ENCODE data around the gene SIGLEC12. TPM values are rescaled to one million over a fixed set of nuclear protein-coding genes. Genes with fewer than 3 reads are reported as not detected.

The SIGLEC12 gene
- total and polyA plus RNA-seq, 3 donors from 2014 or later: 1.0 TPM; not detected in 2

- 22 to 26% methylated on average over 3 of the region's 3 CpGs for WGBS, 2 donors
- Histone ChIP-seq H3K4me3 (no peak overlapping the region), H3K27me3 (no peaks in the 10 kb centered on the region), H3K36me3 (ENCODE audit: low read depth, missing control alignments) (no peaks in the 10 kb centered on the region), H3K9me3 (no peaks in the 10 kb centered on the region), H3K4me1 (no peaks in the 10 kb centered on the region), H3K27ac (no peak overlapping the region)
- no peak for DNase-seq
- intact Hi-C loops (cut with DNase I; ENCODE audit: low total_unique reads): no loop called here
- TF ChIP-seq CTCF (IDR thresholded peaks at IDR 0.05) (peak; percentile 27 to 91 (median 61)), POLR2A (IDR thresholded peaks at IDR 0.05) (no peak)
Observed at GRCh38 chr19:51514866-51515481, 13.4 kb upstream of the SIGLEC12 start.

GRCh38 chr19:51513968-51514367 is 12.4 kb upstream of the SIGLEC12 start:
- Histone ChIP-seq H3K4me3 (no peak overlapping the region), H3K27ac (no peak overlapping the region), H3K27me3 (no peaks in the 10 kb centered on the region), H3K36me3 (ENCODE audit: low read depth, missing control alignments) (no peaks in the 10 kb centered on the region), H3K4me1 (no peaks in the 10 kb centered on the region), H3K9me3 (no peaks in the 10 kb centered on the region)
- intact Hi-C loops (cut with DNase I; ENCODE audit: low total_unique reads): no loop called here
- 48 to 56% methylated on average over 2 of the region's 2 CpGs for WGBS, 2 donors
- TF ChIP-seq POLR2A (IDR thresholded peaks at IDR 0.05) (no peak), CTCF (IDR thresholded peaks at IDR 0.05) (no peak)
- no peak for DNase-seq

- TF ChIP-seq CTCF (IDR thresholded peaks at IDR 0.05): no peak
- TF ChIP-seq POLR2A (IDR thresholded peaks at IDR 0.05): no peak
- no peaks in the 10 kb centered on the region for H3K9me3 ChIP-seq
- 24 to 30% methylated on average over 6 of the region's 6 CpGs for WGBS, 2 donors
- no peaks in the 10 kb centered on the region for H3K36me3 ChIP-seq (ENCODE audit: low read depth, missing control alignments)
- no peak overlapping the region for H3K27ac ChIP-seq
- H3K27me3 ChIP-seq: no peaks in the 10 kb centered on the region
- intact Hi-C loops (cut with DNase I; ENCODE audit: low total_unique reads): no loop called here
- DNase-seq: peak; percentile 23
- H3K4me1 ChIP-seq: no peaks in the 10 kb centered on the region
- no peak overlapping the region for H3K4me3 ChIP-seq
Observed at GRCh38 chr19:51511353-51511752, 9.8 kb upstream of the SIGLEC12 start.

GRCh38 chr19:51509823-51510660 is 8.4 kb upstream of the SIGLEC12 start:
- no peaks in the 10 kb centered on the region for H3K36me3 ChIP-seq (ENCODE audit: low read depth, missing control alignments)
- TF ChIP-seq POLR2A (IDR thresholded peaks at IDR 0.05): no peak
- TF ChIP-seq CTCF (IDR thresholded peaks at IDR 0.05): no peak
- no peaks in the 10 kb centered on the region for H3K27me3 ChIP-seq
- no peak for DNase-seq
- no peaks in the 10 kb centered on the region for H3K4me1 ChIP-seq
- no peaks in the 10 kb centered on the region for H3K9me3 ChIP-seq
- WGBS, 2 donors: 50 to 54% methylated on average over 7 of the region's 7 CpGs
- intact Hi-C loops (cut with DNase I; ENCODE audit: low total_unique reads): no loop called here
- H3K27ac ChIP-seq: no peak overlapping the region
- H3K4me3 ChIP-seq: no peak overlapping the region

Measured in testis (tissue), 3 donors.